HepG2 (cell line): Measurements from ENCODE around the gene SEC16A. TPM values are rescaled to one million over a fixed set of nuclear protein-coding genes. Genes with fewer than 3 reads are reported as not detected.

Experiments used
- ATF7 ChIP-seq, 2 experiments: fragments of 450-650 bp in 1 of 2; sonication (generic) in 1 of 2; formaldehyde crosslinking in 1 of 2; IDR thresholded peaks; 2 replicates each; pipeline versions ENCODE4 v1.4.0 to v1.6.1; 2016 to 2020; ENCODE audit warnings: antibody characterized with exemption in 1 of 2, mild to moderate bottlenecking in 1 of 2, missing genetic modification reagents in 1 of 2
- BHLHE40 ChIP-seq: IDR thresholded peaks from 2 replicates; pipeline ENCODE4 v1.6.1; 2011; ENCODE audit warnings: low read length, improper control_type of control experiment
- CC2D1A ChIP-seq: sonication (generic); formaldehyde crosslinking; IDR thresholded peaks from 2 replicates; pipeline ENCODE4 v1.8.1; 2023; ENCODE audit warnings: mild to moderate bottlenecking, missing genetic modification reagents
- CCDC6 ChIP-seq: sonication (generic); formaldehyde crosslinking; IDR thresholded peaks from 2 replicates; pipeline ENCODE4 v1.8.1; 2022; ENCODE audit warnings: mild to moderate bottlenecking, missing genetic modification reagents, moderate library complexity
- CHD4 ChIP-seq: fragments of 200-600 bp; sonication (generic); IDR thresholded peaks from 2 replicates; pipeline ENCODE4 v1.7.0; 2017; ENCODE audit warnings: mild to moderate bottlenecking, low read length, borderline replicate concordance
- HES4 ChIP-seq: sonication (generic); formaldehyde crosslinking; IDR thresholded peaks from 2 replicates; pipeline ENCODE4 v1.9.0; 2021; ENCODE audit warnings: mild to moderate bottlenecking, missing genetic modification reagents, borderline replicate concordance
- HINFP ChIP-seq: sonication (generic); formaldehyde crosslinking; IDR thresholded peaks from 2 replicates; pipeline ENCODE4 v1.4.0; 2020; ENCODE audit warnings: low read depth, mild to moderate bottlenecking, missing genetic modification reagents
- HOXA7 ChIP-seq: sonication (generic); formaldehyde crosslinking; IDR thresholded peaks from 2 replicates; pipeline ENCODE4 v1.8.1; 2022; ENCODE audit warnings: mild to moderate bottlenecking, missing genetic modification reagents, moderate library complexity
- JUN ChIP-seq: sonication (generic); formaldehyde crosslinking; IDR thresholded peaks from 2 replicates; pipeline ENCODE4 v1.4.0; 2020; ENCODE audit warnings: mild to moderate bottlenecking, missing genetic modification reagents
- MEIS1 ChIP-seq: sonication (generic); formaldehyde crosslinking; IDR thresholded peaks from 2 replicates; pipeline ENCODE4 v1.9.0; 2021; ENCODE audit warnings: mild to moderate bottlenecking, missing genetic modification reagents, moderate library complexity, borderline replicate concordance
- NPAS2 ChIP-seq: sonication (generic); formaldehyde crosslinking; IDR thresholded peaks from 2 replicates; pipeline ENCODE4 v1.8.0; 2022; ENCODE audit warnings: mild to moderate bottlenecking, missing genetic modification reagents, borderline replicate concordance
- NR1H2 ChIP-seq: sonication (generic); formaldehyde crosslinking; IDR thresholded peaks from 2 replicates; pipeline ENCODE4 v1.8.1; 2022; ENCODE audit warnings: low read depth, missing genetic modification reagents, borderline replicate concordance
- PAF1 ChIP-seq: IDR thresholded peaks from 2 replicates; pipeline ENCODE4 v1.6.1; 2016; ENCODE audit warnings: missing genetic modification reagents, missing compliant biosample characterization
- PTBP1 ChIP-seq: fragments of 200-400 bp; formaldehyde crosslinking; IDR thresholded peaks from 2 replicates; pipeline ENCODE4 v1.6.1; 2018; ENCODE audit warnings: low read length, low read depth; ENCODE audit not compliant: poor library complexity, severe bottlenecking
- RAD21 ChIP-seq: fragments of 450-650 bp; formaldehyde crosslinking; IDR thresholded peaks from 2 replicates; pipeline ENCODE4 v1.5.0; 2020; ENCODE audit warnings: mild to moderate bottlenecking
- SMYD3 ChIP-seq: sonication (generic); formaldehyde crosslinking; IDR thresholded peaks from 2 replicates; pipeline ENCODE4 v1.8.1; 2023; ENCODE audit warnings: mild to moderate bottlenecking, missing genetic modification reagents
- ZBTB3 ChIP-seq: sonication (generic); formaldehyde crosslinking; IDR thresholded peaks from 2 replicates; pipeline ENCODE4 v1.4.0; 2020; ENCODE audit warnings: low read depth, mild to moderate bottlenecking, moderate library complexity, missing genetic modification reagents, borderline replicate concordance
- ZFY ChIP-seq: sonication (generic); formaldehyde crosslinking; IDR thresholded peaks from 2 replicates; pipeline ENCODE4 v1.4.0; 2020; ENCODE audit warnings: missing genetic modification reagents
- ZMYM4 ChIP-seq: sonication (generic); formaldehyde crosslinking; IDR thresholded peaks from 2 replicates; pipeline ENCODE4 v1.8.1; 2023; ENCODE audit warnings: mild to moderate bottlenecking, missing genetic modification reagents
- ZNF136 ChIP-seq: sonication (generic); formaldehyde crosslinking; IDR thresholded peaks from 2 replicates; pipeline ENCODE4 v1.8.1; 2022; ENCODE audit warnings: low read depth, mild to moderate bottlenecking, moderate library complexity, missing genetic modification reagents
- ZNF30 ChIP-seq: sonication (generic); formaldehyde crosslinking; IDR thresholded peaks from 2 replicates; pipeline ENCODE4 v1.5.0; 2020; ENCODE audit warnings: mild to moderate bottlenecking, missing genetic modification reagents
- ZNF616 ChIP-seq: sonication (generic); formaldehyde crosslinking; IDR thresholded peaks from 2 replicates; pipeline ENCODE4 v1.5.0; 2020; ENCODE audit warnings: low read depth, mild to moderate bottlenecking, missing genetic modification reagents
- ZNF724P ChIP-seq: sonication (generic); formaldehyde crosslinking; IDR thresholded peaks from 2 replicates; pipeline ENCODE4 v1.8.0; 2022; ENCODE audit warnings: missing genetic modification reagents, borderline replicate concordance
- ZNF768 ChIP-seq: sonication (generic); formaldehyde crosslinking; IDR thresholded peaks from 2 replicates; pipeline ENCODE4 v1.4.0; 2020; ENCODE audit warnings: missing genetic modification reagents
- polyA plus RNA-seq, 8 experiments: library from polyadenylated mRNA; depleted of rRNA in 3 of 8; stranded (reverse) in 7 of 8; unstranded in 1 of 8; fragments of >200 nt; fragmentation: Illumina TruSeq in 4 of 8; extraction: Trizol in 4 of 8; gene quantifications; 2 replicates each; pipeline versions ENCODE4 v1.2.1 to v1.2.3, GENCODE V29; 2011 to 2016; ENCODE audit warnings: low read depth in 4 of 8, missing spikeins in 1 of 8, mixed read lengths in 1 of 8; ENCODE audit not compliant: insufficient read depth in 1 of 8
- total RNA-seq, 5 experiments: library from RNA; depleted of rRNA; stranded (reverse); fragments of >200 nt; fragmentation: Illumina TruSeq; extraction: Trizol; gene quantifications; 2 replicates each; pipeline ENCODE4 v1.2.3, GENCODE V29; 2016; ENCODE audit warnings: low read depth in 1 of 5
- TF ChIP-seq, protein P1 (sequence below): sonication (generic); formaldehyde crosslinking; IDR thresholded peaks from 2 replicates; pipeline ENCODE4 v1.4.0; 2020; ENCODE audit warnings: mild to moderate bottlenecking, low read depth, missing genetic modification reagents
- TF ChIP-seq, protein P2 (sequence below): sonication (generic); formaldehyde crosslinking; IDR thresholded peaks from 2 replicates; pipeline ENCODE4 v1.4.0; 2020; ENCODE audit warnings: missing genetic modification reagents

SEC16A gene
- total and polyA plus RNA-seq, 2 of the 13 experiments (the other 11 are each of a cell fraction or from before 2014, with no cell fraction given): 15.9 to 18.9 TPM

GRCh38 chr9:136484153-136485048 lies 1.6 kb upstream of the SEC16A start (continued):
- TF ChIP-seq, protein P1, sequence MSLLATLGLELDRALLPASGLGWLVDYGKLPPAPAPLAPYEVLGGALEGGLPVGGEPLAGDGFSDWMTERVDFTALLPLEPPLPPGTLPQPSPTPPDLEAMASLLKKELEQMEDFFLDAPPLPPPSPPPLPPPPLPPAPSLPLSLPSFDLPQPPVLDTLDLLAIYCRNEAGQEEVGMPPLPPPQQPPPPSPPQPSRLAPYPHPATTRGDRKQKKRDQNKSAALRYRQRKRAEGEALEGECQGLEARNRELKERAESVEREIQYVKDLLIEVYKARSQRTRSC (CRISPR knock-in tag): no peak; the same call in 1 of the 2 replicates
- TF ChIP-seq PTBP1: no peak
- no peak for TF ChIP-seq SMYD3 (CRISPR knock-in tag)
- TF ChIP-seq PAF1 (CRISPR knock-in tag): no peak
- TF ChIP-seq HOXA7 (CRISPR knock-in tag): no peak
- TF ChIP-seq ZNF136: 0 out of 2 replicates have a peak, but pooled peaks have one; percentile 10
- no peak for TF ChIP-seq ATF7 (IDR thresholded peaks at IDR 0.05)
- no peak for TF ChIP-seq ATF7 (CRISPR knock-in tag; IDR thresholded peaks at IDR 0.05)
- no peak for TF ChIP-seq BHLHE40
- TF ChIP-seq ZNF30: no peak
- peak; percentile 80 for TF ChIP-seq ZFY (CRISPR knock-in tag)
- TF ChIP-seq ZBTB3 (CRISPR knock-in tag): no peak
- no peak for TF ChIP-seq HES4 (CRISPR knock-in tag)
- no peak for TF ChIP-seq ZNF768 (CRISPR knock-in tag)
- no peak for TF ChIP-seq CCDC6 (CRISPR knock-in tag)
- TF ChIP-seq ZMYM4: no peak
- no peak for TF ChIP-seq MEIS1 (CRISPR knock-in tag)
- no peak for TF ChIP-seq HINFP
- TF ChIP-seq, protein P2, sequence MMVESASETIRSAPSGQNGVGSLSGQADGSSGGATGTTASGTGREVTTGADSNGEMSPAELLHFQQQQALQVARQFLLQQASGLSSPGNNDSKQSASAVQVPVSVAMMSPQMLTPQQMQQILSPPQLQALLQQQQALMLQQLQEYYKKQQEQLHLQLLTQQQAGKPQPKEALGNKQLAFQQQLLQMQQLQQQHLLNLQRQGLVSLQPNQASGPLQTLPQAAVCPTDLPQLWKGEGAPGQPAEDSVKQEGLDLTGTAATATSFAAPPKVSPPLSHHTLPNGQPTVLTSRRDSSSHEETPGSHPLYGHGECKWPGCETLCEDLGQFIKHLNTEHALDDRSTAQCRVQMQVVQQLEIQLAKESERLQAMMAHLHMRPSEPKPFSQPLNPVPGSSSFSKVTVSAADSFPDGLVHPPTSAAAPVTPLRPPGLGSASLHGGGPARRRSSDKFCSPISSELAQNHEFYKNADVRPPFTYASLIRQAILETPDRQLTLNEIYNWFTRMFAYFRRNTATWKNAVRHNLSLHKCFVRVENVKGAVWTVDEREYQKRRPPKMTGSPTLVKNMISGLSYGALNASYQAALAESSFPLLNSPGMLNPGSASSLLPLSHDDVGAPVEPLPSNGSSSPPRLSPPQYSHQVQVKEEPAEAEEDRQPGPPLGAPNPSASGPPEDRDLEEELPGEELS (CRISPR knock-in tag): 0 out of 2 replicates have a peak, but pooled peaks have one; percentile 23
- TF ChIP-seq JUN: no peak
- no peak for TF ChIP-seq RAD21 (CRISPR knock-in tag)
- 0 out of 2 replicates have a peak, but pooled peaks have one; percentile 9 for TF ChIP-seq ZNF724P (CRISPR knock-in tag)
- no peak for TF ChIP-seq NPAS2 (CRISPR knock-in tag)
- no peak for TF ChIP-seq NR1H2 (CRISPR knock-in tag)
- TF ChIP-seq CHD4: no peak
- TF ChIP-seq ZNF616 (CRISPR knock-in tag): no peak
- TF ChIP-seq CC2D1A: no peak
